ENCODE measurements around the gene BMF.

Gene BMF

DNA sequence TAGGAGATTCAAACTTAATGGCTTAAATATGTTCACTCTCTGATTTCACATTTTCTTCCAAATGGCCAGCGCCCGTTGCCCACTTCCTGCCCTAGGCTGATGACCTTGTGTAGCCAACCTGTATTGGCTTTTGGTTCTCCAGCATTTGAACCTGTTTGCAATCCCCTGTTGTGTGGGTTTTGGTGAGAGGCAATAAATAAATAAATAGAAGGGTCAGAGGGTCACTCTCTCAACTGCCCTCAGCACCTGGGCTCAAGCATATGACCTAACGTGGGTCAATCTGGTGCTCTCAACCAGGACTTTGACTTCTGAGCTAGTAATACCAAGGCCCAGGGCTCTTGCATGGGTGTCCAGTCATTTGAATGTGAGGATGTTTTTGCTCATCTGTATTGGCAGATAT is 67.9 kb downstream of the BMF start:
- no peak for DNase-seq (ENCODE audit: insufficient read length, low spot score)
- TF ChIP-seq, protein P1, sequence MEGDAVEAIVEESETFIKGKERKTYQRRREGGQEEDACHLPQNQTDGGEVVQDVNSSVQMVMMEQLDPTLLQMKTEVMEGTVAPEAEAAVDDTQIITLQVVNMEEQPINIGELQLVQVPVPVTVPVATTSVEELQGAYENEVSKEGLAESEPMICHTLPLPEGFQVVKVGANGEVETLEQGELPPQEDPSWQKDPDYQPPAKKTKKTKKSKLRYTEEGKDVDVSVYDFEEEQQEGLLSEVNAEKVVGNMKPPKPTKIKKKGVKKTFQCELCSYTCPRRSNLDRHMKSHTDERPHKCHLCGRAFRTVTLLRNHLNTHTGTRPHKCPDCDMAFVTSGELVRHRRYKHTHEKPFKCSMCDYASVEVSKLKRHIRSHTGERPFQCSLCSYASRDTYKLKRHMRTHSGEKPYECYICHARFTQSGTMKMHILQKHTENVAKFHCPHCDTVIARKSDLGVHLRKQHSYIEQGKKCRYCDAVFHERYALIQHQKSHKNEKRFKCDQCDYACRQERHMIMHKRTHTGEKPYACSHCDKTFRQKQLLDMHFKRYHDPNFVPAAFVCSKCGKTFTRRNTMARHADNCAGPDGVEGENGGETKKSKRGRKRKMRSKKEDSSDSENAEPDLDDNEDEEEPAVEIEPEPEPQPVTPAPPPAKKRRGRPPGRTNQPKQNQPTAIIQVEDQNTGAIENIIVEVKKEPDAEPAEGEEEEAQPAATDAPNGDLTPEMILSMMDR (IDR thresholded peaks at IDR 0.05; ENCODE audit: insufficient read depth, missing control alignments): no peak
- no peak for FAIRE-seq

DNA sequence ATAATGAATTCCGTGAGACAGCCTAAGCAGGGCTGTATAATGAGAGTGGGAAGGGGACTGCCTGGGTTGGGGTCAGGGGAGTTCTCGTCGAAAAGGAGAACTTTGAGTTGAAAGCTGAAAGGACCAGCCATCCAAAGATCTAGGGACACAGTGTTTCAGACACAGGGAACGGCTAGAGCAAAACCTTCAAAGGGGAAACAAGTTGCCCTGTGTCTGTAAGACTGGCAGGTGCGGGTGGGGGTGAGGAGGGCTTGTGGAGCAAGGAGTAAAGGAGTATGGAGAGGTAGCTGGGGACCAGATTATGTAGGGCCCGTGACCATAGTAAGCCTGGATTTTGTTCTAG is 68.4 kb downstream of the BMF start:
- DNase-seq (ENCODE audit: insufficient read length, low spot score) (no peak), FAIRE-seq (no peak)
- TF ChIP-seq, protein P1 (IDR thresholded peaks at IDR 0.05; ENCODE audit: insufficient read depth, missing control alignments): no peak

DNA sequence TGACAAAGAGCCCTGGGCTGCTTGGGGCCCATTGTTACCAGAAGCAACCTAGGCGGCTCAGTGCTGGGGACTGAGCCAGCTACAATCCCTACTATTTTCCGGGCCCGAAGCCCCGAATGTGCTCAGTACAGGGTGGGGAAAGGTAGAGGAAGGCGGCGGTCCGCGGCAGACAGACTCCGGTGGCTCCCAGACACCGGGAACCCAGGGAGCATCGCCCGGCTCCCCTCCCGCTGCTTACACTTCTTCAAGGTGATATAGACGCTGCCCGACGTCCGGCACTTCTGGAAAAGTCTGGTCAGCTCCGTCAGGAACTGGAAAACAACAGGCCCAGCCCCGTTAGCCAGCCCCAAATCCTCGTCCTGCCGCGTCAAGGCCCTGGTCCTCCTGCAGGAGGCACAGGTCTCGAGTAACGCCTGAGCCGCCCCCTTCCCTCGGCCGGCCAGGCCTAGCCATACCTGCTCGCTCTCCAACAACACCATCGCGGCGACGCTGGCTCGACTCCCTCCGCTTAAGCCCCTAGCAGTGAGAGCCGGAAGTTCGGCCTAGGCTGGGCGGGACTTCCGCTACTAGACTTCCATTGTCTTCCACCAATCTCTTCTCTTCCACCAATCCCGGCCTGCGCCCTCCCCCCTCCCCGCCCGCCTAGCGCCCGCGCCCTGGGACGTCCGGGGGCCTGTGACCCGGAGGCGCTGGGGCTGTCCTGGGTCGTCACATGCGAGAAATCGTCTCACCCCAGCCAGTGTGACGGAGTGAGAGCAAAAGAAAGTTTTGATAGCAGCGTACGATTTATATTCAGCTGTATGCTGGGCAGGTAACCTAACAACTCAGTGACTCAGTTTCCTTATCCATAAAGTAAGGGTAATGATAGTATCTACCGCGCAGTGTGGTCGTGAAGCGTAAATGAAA is 69.8 kb downstream of the BMF start, which contains the start of gene SRP14:
Gene SRP14 (minus strand): TSS at position 544 of the 906 bp plus-strand sequence. CDS start 65 bp downstream, at position 479.
- DNase-seq (ENCODE audit: insufficient read length, low spot score) (peak; percentile 88), FAIRE-seq (no peak)
- TF ChIP-seq, protein P1 (IDR thresholded peaks at IDR 0.05; ENCODE audit: insufficient read depth, missing control alignments): no peak

DNA sequence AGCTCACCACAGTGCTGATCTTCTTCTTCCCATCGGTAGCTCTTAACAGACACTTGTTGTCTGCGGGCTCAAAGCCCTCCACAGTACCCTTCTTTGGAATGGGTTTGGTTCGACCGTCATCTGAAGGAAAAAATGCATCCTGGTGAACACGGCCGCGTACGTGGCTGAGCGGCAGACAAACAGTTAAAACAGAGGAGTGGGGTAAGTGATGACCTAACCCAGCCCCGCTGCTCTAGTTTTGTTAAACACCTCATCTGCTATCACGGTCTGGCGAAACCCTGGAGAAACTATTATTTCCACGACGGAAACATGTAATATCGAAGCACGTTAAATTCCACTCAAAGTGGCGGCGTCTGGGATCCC is 70.4 kb downstream of the BMF start:
- TF ChIP-seq, protein P1 (IDR thresholded peaks at IDR 0.05; ENCODE audit: insufficient read depth, missing control alignments): no peak
- FAIRE-seq: no peak
- DNase-seq (ENCODE audit: insufficient read length, low spot score): no peak
